SK-N-SH treated with all-trans-retinoic acid at 6 μM for 48 hours (cell line): ENCODE measurements around the gene FOSL1.

ENCODE experiments used
- OSR1 ChIP-seq: fragments of 250-450 bp; sonication (Bioruptor Pico); IDR thresholded peaks from 2 replicates; pipeline ENCODE4 v1.8.0; 2022; ENCODE audit warnings: moderate library complexity, mild to moderate bottlenecking, inconsistent platforms
- PATZ1 ChIP-seq: fragments of 250-450 bp; sonication (Bioruptor Pico); IDR thresholded peaks from 2 replicates; pipeline ENCODE4 v1.8.0; 2020; ENCODE audit warnings: mild to moderate bottlenecking, moderate library complexity, borderline replicate concordance
- POU6F1 ChIP-seq: fragments of 250-450 bp; sonication (Bioruptor Pico); IDR thresholded peaks from 2 replicates; pipeline ENCODE4 v1.8.0; 2021; ENCODE audit warnings: low read depth, mild to moderate bottlenecking, moderate library complexity, borderline replicate concordance
- PPARA ChIP-seq: fragments of 250-450 bp; sonication (Bioruptor Pico); IDR thresholded peaks from 2 replicates; pipeline ENCODE4 v1.5.0; 2020; ENCODE audit warnings: mild to moderate bottlenecking, borderline replicate concordance
- TOX ChIP-seq: fragments of 250-450 bp; sonication (Bioruptor Pico); IDR thresholded peaks from 2 replicates; pipeline ENCODE4 v1.8.0; 2021; ENCODE audit warnings: mild to moderate bottlenecking, moderate library complexity, borderline replicate concordance
- ZC3H10 ChIP-seq: fragments of 250-450 bp; sonication (Bioruptor Pico); IDR thresholded peaks from 2 replicates; pipeline ENCODE4 v1.5.1; 2021; ENCODE audit warnings: mild to moderate bottlenecking, moderate library complexity
- ZFP30 ChIP-seq: fragments of 450-650 bp; formaldehyde crosslinking; IDR thresholded peaks from 2 replicates; pipeline ENCODE4 v1.5.0; 2022; ENCODE audit warnings: mild to moderate bottlenecking, moderate library complexity

- no peak for TF ChIP-seq ZFP30 (CRISPR knock-in tag)
- TF ChIP-seq PATZ1 (CRISPR knock-in tag): peak; percentile 44; the same call in 1 of the 2 replicates
- TF ChIP-seq TOX (CRISPR knock-in tag): no peak
- TF ChIP-seq ZC3H10: no peak
- TF ChIP-seq PPARA (CRISPR knock-in tag): no peak
- no peak for TF ChIP-seq OSR1 (CRISPR knock-in tag)
- TF ChIP-seq POU6F1 (CRISPR knock-in tag): no peak
Measured at GRCh38 chr11:65859095-65859811, 40.9 kb downstream of the FOSL1 start.
